HG02973 (cell line): ENCODE data around the gene ROR2.

ENCODE experiments used
- ATAC-seq: cut with Tn5 transposase; IDR thresholded peaks from one replicate; pipeline ENCODE4 v1.9.1; 2021; ENCODE audit warnings: moderate library complexity; ENCODE audit not compliant: unreplicated experiment

The ROR2 gene

DNA sequence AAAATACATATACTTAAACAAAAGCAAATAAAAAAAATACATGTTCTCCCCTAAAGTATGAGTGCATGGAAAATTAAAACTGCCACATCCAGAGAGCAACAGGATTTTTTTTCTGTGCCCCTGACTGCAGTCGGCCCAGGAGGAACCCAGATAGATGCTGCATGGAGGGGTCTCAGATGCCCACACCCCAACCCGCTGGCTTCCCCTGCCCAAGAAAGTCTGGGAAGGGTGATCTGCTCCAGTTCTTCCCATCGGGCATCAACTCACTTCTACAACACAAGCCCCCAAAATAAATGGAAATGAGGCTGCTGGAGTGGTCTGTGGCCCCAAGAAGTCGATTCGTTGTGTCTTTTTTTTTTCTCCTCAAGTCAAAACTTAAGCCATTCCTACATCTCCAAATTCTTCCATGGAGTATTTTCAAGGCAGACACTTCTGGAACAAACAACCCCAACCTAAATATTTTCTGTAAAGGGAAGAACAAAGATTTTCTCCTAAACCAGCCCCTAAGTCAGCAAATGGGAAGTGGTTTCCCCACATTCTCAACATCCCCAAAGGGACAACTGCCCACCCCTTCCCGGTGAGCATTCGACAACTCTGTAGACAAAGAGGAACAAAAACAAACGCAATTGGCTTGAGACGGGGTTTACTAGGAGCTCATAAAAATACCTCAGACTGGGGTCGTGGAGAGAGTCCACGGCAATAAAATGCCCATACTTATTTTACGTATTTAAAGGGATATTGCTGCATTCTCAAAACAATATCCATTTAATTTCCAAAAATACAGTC lies 46.7 kb downstream of the ROR2 start:
- ATAC-seq, result no peak

DNA sequence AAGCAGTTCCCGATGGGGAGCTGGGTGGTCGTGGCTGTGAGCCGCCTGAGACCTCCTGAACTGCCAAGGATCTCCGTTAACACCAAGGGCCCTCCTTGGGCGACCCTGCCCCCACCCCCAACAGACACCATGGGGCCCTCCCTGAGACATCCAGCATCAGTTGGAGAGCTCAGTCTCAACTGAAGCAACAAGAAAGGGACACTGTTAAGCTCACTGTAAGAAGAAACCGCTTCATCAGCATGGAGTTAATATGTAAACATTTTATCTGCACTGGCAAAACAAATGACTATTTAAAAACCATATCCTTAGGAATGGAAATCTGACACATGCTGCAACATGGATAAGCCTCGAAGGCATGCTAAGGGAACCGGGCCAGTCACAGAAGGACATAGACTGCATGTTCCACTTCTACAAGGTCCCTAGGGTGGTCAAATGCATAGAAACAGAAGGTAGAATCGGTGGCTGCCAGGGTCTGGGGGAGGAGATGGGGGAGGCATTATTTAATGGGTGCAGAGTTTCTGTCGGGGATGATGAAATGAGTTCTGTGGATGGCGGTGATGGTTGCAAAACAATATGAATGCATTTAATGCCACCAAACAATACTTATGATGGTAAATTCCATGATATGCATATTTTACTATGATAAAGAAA lies 47.4 kb downstream of the ROR2 start:
- no peak for ATAC-seq

DNA sequence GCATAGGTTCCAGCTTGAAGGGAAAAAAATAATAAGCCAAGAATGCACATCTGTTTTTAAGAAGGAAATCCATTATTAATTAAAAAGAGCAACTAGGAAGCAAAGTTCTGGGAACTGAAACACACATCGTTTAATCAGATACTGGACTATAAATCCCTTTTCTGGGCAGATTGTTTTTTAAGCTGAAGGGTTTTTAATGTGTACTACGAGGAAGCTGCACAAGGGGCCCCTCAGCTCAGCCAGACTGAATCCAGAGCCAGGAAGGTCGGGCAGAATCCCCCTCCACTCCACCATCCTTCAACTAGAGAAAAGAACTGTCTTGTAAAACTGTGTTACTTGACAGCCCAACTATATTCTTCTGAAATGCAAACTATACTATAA lies 49.2 kb downstream of the ROR2 start:
- no peak for ATAC-seq

DNA sequence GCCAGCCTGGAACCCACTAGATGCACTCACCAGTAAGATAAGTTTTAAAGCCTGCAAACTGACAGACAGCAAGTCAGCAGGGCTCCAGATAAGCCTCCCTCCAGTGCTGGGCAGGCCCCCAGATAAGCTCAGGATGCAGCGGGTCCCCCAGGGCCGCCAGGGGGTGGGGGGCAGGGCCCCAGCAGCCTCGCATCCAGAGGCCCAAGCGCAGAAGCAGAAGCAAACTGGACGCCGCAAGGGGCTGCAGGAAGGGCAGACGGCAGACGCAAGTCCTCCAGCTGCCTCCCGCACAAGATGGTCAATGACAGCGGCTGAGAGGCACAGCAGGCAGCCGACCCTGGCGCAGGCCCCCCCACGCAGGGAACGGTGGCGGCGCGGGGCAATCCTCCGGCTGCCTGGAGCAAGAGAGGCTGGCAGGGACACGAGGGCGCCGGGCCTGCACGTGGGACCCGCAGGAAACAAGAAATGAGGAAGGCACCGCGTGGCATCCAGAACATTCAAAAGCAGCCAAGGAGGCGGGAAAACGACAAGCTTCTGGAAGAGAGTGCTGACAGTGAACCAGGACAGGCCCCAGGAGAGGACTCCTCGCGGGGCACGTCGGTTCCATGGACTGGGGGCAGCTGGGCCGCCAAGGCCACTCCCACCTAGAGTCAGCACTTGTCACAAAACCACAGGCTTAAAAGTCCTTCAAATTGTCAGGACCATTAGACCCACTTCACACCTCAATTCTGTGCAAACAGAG lies 49.8 kb downstream of the ROR2 start:
- ATAC-seq, result no peak

DNA sequence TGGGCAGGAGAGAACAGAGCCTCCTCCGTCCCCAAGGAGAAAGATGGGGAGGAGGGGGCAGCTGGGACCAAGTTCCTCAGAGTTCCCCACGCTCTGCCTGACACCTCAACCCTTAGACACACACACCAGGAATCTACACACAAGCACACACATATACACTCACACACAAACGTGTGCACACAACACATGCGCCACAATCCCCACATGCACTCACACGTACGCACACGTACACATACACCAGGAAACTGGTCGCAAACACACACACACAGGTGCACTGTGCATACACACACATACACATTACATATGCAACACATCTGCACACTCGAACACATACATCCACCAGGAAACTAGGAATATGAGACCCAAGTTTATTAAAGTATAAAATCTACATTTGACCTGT lies 50.4 kb downstream of the ROR2 start:
- no peak for ATAC-seq

DNA sequence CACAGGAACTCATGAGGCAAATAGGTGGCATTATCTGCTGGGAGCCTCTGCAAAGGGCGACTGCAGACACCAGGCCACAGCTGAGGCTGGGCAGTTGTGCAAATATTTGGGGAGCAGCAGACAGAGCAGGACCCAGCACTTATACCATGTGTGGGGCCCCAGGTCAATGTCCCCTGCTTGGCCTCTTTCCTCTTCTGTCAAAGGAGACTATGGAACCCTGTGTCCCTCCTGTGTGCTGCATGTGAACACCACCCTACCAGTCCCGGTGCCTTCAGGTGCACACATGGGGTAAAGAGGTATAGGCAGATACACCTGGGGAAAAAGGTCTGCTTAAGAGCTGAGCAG lies 50.8 kb downstream of the ROR2 start:
- ATAC-seq, result no peak

DNA sequence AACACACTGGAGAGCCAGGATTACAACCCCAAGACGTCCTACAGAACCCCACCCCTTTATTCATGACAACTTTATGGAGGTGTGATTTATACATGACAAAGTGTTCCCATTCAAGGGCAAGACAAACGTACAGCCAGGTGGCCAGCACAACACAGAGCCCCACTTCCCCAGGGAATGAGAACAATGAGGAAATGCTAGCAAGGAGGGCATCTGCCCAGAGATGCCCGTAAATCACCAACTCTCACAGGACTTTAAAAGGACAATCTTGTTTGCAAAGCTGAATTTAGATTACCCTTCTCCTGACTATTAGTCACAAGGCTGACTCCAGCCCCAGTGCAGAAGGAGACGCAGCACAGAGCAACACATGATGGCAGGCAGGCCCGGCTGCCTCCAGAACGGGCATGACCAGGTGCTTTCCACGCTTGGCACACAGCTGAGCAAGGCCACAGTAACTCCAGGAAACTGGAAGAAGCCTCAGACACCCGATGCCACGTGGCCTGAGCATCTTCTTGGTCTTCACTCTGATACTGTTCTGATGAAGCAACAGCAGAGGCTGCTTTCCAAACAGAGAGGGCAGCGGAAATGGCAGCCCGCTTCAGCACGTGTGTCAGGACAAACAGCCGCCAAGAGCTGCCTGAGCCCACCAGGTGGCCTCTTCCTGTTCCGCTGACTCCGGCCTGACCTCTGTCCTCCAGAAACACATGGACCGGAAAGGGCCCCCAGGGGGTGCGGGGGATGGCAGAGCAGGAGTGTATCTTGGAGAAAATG lies 51.4 kb downstream of the ROR2 start:
- no peak for ATAC-seq

DNA sequence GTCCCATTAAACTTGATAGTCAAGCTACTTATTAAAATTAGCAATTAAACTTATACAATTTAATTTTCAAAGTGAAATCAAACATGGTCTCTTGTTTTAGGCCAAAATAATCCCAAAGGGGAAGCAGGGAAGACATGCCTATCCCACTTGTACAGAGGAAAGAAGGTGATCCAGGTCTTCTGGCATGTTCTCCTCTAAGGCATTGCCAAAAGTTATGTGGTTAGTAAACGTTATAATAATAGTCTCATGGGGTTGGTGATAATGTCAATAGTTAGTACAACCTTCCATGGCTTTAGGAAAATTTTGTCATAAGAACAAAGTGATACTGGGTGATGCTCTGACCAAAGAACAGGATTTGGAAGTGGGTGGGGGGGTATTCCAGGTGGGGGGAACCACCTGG lies 52.8 kb downstream of the ROR2 start:
- no peak for ATAC-seq

DNA sequence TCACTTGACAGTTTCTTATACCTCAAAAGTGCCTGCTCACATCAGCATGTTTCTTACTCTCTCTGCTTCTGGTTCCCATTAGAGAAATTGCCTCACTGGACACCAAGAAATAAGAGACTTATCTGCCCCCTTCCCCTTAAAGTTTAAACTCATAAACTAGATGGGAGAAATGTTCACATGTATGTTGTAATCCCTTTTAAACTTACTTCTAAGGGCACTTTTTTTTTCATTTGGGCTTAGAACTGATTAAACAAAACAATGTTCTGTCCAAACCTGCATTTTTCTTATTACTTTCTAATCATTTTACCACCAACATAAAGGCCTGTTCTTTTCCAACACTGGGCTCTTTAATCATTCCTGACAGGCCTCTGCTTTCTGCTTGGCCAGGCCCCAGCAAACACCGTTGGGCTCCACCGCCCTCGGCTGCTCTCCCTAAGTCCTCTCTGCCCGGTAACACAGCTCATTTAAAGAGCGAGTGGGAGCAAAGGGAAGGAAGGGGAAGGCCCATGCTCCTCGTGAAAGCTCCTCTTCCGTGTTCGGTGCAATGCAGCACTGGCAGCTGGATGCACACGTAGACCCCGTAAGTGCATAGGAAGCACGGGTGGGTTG lies 53.4 kb downstream of the ROR2 start:
- ATAC-seq, result no peak

DNA sequence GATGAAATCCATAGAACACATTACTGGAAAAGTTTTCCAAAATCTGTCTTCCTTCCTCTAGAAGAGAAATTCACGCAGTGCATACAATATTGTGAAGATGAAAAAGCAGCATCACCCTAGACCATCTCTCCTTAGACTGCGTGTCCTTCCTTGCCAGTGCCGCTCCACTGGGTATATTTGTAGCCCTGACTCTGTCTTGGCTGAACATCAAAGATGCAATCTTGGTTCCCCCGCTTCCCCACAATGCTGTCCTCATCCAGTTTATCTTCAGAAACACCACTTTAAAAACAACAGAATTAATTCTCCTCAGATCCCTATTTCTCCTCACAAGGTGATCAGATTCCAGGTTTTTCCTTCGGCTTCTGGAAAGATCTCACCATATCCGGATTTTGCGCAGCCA lies 53.9 kb downstream of the ROR2 start:
- ATAC-seq, result no peak

DNA sequence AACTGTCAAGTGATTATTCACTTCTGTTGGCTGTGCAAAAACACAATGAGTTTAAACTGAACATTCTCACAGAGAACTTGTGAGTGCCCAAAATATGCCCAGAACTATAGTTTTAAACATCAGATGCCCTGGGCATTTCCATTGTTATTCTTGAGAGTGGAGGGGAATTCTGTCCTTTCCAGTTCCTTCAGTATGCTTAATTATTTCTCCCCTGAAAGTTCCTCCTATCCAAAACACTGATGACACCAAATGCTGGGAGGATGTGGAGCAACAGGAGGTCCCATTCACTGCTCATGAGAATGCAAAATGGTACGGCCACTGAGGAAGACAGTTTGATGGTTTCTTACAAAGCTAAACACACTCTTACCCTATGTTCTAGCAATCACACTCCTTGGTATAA lies 55.5 kb downstream of the ROR2 start:
- no peak for ATAC-seq

DNA sequence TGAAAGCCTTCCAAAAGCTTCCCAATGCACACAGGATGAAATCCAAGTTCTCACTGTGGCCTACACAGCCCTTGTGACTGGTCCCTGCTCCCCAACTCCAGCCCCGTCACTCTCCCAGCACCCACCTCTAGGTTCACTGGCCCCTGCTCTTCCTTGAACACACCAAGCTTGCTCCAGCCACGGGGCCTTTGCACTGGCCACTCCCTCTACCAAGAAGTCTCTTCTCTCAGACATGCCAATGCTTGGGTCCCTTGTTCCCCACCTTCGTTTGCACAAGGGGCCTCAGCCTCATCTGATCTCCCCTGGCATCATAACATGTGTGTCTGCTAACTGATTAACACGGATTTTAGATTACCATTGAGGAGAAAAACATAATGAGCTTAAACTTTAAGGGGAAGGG lies 56.0 kb downstream of the ROR2 start:
- ATAC-seq, result no peak

DNA sequence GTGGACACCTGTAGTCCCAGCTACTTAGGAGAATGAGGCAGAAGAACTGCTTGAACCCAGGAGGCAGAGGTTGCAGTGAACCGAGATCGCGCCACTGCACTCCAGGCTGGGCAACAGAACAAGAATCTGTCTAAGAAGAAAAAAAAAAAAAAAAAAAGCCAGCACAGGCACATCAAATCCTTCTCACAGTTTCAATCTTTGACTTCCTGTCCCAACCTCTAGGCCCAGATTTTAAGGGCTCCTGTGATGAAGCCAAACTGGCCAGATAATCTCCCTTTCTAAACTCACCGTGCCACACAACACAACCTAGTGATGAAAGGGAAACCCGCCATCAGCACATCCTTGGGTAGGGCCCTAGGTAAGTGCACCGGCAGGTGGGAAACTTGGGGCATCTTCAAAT lies 58.1 kb downstream of the ROR2 start:
- ATAC-seq, result no peak

DNA sequence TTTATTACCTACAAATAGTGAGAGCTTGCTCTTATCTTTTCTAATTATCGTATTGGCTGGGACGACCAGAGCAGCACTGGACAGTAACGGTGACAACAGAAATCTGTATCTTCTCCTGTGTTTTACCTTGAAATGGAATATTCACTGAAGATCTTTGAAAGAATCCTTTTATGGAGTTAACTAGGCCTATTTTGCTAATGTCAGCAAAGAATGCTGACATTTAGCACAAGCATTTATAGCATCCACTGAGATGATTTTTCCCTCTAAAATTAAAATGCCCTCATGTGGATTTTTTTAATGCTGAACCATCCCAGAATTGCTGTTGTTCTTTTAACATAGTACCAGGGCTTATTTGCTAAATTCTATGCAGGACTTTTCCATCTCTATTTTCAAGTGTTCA lies 59.4 kb downstream of the ROR2 start:
- ATAC-seq, result no peak

DNA sequence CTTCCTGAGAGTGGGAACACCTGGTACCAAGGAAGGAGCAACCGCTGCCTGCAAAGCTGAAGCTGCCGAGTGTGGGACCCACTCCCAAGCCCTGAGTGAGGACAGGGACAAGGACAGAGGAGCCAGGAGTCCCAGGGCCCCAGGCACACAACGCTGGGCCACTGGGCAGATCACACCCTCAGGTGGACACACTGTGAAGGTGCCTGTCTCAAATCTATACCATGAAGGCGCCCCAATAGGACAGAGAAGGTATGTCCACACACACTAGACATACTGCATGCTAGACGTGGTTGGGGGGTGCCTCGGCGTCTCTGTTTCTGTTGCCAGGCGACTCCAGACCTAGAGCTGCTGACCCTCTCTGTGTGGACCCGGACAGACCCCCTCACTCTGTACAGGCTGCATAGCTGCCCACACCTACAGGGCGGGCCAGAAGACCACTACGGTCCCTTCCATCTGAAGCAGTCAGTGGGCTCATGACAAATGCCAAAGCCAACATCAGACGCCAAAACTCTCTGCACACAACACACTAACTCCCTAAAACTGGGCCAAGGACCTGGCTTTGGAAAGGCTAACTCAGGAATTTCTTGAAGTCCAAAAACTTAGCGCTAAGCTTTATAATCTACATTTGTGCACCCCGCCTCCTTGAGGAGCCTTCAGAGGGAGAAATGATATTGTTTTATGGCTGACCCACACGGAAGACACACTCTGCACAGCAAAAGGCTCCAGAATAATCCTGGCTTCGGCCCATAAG lies 60.7 kb downstream of the ROR2 start:
- ATAC-seq, result no peak

DNA sequence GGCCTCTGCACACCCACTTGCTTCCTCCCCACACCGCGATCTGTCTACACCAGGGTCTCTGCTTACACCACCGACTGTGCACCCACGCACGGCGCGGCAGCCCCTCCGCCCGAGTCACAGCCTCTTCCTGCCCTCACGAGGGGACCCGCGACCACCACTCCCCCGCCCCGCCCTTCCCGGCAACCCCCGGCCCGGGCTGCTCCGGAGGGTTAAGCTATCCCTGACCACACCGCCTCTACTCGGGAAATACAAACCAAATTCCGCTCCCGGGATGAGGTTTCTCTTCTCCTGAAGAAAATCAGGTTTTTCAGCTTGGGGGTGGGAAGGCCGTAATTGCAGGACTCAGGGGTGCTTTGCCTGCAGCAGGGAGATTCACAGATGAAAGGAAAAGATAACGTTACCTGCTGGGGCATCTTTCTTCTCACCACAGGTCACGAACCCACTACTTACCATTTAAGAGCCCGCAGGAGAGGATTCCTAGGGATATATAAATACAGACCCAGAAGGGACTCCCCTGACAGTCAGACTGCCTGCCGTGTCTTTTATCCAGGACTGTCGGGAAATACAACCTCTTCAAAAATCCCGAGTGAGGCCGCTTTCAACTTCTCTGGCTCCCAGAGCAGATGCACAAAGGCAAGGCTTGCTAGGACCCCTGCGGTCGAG lies 63.5 kb downstream of the ROR2 start:
- no peak for ATAC-seq

DNA sequence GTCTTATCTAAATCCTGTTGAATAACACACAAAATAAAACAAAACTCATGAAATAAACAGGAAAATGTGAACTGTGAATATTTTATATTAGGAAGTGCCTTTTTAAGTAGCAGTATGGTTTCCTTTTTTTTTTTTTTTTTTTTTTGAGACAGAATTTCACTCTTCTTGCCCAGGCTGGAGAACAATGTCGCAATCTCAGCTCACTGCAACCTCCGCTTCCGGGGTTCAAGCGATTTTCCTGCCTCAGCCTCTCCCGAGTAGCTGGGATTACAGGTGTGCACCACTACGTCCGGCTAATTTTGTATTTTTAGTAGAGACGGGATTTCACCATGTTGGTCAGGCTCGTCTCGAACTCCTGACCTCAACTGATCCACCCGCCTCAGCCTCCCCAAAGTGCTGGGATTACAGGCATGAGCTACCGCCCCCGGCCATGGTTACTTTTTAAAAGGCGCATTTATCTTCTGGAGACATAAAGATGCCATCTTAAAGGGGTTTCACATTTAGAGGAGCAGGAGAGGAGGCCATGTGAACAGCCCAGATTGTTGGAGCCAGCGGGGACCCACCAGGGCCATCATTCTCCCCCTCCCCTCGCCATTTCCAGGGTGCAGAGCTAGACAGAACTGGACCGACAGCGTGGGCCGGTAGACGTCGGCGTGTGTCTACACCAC lies 64.1 kb downstream of the ROR2 start:
- no peak for ATAC-seq

DNA sequence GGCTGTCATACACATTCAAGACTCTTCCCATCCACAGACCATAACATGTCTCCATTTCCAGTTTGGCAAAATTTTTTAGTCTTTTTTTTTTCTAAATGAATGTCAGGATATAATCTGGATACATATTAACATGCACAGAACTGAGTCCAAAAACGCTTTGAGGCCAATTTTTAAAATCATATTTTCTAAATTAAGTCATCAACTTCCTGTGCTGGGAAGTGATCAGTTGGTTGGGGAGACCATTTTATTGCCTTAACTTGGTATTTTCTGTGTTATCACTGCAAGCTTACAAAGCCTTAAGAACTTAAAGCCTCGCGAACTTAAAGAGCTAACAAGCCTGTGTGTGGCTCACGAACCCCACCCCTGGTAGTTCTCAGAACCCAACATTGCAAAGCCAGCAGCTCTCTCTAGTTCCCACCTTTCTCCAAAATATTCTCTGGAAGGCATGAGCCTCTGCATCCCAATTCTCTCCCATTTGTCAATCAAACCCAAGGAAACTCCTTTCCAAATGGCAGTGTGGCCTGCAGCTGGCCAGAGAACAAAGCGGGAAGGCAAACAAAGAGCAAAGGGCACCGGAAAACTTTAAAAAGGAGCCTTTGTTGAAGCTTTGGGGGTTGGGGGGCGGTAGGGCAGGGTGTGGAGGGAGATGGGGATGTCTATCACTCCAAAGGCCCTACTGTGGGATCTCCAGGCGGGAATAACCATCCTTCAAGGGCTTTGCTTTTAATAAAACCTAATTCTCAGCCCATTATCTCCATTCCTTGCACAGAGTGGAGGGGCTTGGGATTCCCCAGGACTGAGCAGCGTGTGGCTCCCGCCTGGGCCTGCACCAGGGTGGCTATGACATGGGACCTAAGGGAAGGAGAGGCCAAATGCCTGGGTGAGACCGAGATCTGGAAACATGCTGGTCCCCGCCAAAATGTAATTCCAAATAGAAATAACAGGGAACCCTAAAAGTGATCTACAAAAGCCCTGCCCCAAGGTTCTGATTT lies 65.0 kb downstream of the ROR2 start:
- no peak for ATAC-seq
